Superior temporal gyrus (tissue), 1 donor: ENCODE results near the gene CCHCR1.
"Not testable (repeated sequence)": the region's sequence is repeated elsewhere in the genome, so short reads cannot be mapped to it uniquely, and the experiment has no call there.

Experiments used
- DNase-seq: peaks from one replicate; pipeline ENCODE4 v3.0.0-alpha.2; 2016; ENCODE audit errors: extremely low spot score

The CCHCR1 gene

DNA sequence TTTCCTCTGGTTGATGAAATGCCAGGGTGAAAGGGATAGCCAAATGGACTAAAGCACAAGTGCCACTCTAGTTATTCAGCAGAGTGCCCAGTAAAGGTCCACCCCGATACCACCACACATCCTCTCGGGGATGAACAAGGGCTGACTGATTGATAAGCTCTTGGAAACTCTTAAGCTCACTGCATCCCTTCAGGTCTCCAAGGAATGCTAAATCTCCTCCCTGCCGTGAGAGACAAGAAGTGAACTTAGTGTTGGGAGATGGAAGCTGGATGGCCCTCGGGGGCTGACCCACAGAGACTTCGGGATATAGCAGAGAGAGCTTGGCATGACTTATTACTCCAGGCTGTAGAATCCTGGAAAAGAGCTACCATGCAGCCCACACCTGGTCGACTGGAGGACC, 26.3 kb upstream of the CCHCR1 start:
- not testable (repeated sequence) for DNase-seq

DNA sequence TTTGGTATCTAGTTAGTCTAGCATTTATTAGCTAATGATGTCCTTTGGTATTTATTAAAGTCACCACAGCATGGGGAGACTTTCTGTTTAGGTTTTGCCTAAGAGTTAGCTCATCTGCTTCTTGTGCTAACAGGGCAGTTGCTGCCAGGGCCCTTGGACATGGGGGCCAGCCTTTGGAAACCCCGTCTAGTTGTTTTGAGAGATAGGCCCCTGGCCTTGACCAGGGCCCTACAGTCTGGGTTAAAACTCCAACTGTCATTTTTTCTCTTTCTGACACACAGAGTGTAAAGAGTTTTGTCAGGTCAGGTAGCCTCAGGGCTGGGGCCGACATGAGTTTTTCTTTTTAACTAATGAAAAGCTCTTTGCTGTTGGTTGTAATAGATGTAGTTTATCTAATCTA, 25.7 kb upstream of the CCHCR1 start:
- not testable (repeated sequence) for DNase-seq

DNA sequence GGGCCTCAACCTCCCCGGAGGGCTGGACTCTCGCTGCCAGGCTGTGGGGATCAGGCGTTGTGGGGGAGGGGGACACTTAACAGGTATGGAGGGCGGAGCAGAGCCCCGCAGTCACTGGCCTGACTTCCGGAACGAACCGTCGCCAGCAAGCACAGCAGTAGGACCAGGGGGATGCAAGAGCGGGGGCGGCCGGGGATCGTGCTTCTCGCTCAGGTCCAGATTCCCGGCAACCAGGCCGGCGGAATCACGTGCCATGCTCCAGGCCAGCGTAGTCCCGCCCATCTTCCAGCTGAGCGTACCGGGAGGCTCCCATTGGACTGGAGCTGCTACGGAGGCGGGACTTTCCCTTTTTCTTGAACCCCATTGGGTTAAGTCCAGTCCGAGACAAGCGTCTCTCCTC, 22.9 kb upstream of the CCHCR1 start:
- peak; percentile 48 for DNase-seq

DNA sequence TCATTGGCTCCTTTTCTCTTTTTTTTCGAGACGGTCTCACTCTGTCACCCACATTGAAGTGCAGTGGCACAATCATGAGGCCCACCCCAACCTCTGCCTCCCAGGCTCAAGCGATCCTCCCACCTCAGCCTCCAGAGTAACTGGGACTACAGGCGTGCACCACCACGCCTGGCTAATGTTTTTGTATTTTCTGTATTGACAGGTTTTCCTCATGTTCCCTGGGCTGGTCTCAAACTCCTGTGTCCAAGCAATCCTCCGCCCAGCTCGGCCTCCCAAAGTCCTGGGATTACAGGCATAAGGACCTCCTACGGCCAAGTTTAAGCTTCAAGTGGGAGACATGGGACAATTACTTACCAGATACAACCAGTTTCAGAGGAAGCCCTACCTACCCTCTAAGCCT, 22.3 kb upstream of the CCHCR1 start:
- no peak for DNase-seq

DNA sequence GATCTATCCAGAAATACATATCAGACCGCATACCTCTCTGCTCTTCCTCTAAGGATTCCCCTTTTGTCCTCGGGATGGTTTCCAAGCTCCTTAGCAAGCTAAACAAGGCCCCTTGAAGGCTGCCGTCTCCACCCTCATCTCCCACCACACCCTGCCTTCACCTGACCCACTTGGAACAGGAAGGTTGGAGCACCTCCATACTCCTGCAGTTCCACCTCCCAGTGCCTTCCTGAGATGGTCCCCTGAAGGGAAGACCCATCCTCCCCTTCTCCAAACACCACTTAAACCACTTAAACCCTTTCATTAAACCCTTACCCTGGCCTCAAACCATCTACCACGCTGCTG, 21.4 kb upstream of the CCHCR1 start:
- DNase-seq = no peak

DNA sequence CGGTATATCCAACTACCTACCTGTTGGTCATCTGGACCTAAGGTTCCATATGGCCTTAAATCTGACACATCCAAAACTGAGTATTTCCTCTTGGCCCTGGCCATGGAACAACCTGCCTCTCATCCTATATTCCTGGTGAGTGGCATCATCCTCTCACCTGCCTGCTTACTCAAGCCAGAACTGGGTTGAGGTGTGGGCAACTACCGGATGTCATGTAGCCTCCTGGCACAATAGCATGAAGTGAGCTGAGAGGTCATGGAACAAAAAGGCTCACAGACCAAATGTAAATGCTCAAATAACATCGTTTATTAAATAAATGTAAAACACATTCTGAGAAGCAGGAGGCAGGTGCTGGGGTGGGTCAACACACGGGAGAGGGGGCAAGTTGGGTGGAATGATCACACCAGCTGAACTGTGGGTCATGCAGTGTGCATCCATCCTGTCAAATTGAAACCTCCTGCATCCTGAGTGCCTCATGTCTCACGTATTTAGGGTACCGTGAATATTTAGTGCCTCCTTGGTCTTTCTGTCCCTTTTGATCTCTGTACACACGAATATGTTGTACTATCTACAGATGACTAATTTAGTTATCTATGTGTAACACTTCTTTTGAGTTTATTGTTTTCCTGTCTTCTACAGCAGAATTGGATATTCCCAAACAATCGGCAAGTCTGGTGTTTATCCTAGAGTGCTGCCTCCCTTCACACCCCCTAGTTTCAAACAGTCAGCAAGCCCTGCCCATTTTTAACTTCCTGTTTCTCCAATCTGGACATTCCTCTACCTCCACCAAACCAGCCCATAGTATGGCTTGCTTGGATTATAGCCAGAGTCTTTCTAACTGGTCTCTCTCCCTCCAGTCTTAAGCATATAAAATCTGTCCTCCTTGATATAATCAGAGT, 20.8 kb upstream of the CCHCR1 start:
- DNase-seq = no peak

DNA sequence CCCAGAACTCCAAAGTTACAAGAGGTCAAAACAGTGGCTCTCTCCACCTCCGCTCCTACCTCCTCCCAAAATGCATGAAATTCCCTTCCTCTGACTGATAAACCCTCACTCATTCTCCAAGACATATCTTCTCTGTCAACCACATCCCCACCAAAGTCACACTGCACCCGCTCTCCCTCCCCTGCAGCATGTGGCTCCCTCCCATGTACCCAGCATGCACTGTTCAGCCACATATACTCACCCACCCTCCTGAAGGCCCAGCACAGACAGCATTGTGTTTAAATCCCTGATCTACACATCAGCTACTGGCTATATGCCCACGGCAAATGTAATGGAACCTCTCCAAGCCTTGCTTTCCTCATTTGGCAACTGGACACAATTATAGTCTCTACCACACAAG, 18.4 kb upstream of the CCHCR1 start:
- no peak for DNase-seq

DNA sequence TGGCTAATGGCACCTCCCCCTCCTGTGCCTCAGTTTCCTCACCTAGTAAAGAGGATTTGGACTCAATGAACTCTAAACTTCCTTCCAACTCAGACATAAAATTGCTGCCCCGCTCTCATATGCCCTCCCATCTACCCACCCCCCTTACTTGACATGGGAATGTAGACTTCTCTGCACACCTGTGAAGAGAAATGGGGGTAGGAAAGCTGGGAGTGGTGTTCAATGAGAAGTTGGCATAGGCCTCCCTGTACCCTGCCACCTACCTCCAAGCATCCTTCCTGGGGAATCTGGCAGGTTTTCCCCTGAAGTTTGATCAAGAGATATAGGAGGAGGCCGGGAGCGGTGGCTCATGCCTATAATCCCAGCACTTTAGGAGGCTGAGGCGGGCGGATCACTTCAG, 16.8 kb upstream of the CCHCR1 start:
- DNase-seq = no peak

DNA sequence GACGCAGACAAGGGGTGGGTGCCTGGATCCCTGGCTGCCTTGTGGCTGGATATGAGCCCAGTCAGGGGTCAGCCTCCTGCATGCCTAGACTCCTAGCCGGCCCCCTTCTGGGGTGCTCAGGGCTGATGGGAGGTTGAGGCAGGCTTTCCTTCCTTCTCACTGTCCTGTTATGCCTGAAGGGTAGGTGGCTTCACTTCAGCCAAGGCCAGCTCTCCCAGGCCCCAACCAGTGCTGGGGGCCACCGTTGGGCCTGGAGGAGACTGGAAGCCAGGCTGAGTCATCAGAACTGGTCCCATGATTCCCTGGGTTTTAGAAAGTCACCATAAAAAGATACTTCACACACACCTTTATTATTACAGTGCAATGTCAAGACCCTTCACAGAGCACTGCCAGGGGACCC, 15.8 kb upstream of the CCHCR1 start:
- DNase-seq = no peak

DNA sequence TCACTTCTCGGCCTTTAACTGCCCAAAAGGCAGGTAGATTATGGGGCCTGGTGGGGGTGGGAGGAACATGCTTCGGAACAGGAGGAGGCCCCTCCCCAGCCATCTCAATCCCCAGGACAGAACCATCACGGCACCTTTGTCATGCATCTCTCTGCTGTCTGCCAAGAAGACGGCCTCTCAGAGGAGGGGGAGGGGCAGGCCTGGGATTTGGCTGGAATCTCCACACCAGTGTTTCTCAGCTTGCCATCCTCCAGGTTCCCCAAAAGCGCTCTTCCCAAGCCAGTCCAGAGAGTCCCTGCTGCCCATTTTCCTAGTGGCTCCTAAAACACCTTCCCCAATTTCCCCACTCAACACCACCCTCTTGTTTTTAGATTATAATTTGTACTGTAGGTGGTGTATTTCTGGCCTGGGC, 15.4 kb upstream of the CCHCR1 start:
- DNase-seq = no peak

DNA sequence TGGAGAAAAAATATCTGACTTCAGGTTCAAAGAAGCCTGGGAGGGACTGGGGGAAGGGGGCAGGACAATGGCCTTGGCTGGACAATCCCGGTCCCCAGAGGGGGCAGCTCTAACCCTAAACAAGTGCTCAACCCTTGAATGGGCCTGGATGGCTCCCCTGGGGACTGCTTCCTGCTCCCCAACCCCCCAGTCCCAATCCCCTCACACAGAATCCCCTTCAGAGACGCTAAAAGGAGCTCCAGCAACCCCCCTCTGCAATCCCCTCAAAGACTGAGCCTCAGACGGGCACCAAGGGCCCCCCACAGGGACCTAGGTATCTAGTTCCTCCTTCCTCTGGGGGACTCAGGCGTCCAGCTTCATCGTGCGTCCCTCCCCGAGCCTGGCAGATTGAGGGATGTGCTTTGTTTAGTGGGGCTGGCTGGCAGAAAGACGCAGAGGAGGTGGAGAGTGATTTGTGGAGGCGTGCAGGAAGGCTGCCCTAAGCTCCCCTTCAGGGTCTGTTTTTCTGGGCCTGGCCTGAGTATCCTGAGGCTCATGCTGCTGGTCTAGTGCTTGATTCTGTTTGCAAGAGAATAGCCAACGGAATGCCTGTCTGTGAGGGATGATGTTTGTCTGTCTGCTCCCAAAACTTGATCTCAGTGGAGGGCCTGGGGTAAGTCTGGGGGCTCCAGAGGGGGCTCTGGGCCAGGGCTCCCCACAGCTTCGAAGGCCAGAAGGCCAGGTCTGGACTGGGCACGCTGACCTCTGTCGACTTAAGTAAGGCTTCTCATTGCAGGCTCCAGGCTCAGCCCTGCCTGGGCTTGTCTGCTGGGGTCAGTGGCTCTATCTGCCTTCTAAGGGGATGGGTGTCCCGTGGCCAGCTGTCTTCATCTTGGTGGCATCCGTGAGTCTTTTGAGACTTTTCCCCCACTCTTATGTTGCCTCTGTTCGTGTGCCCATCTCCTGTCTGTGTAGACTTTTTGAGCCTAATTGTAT, 14.6 kb upstream of the CCHCR1 start:
- DNase-seq = no peak

DNA sequence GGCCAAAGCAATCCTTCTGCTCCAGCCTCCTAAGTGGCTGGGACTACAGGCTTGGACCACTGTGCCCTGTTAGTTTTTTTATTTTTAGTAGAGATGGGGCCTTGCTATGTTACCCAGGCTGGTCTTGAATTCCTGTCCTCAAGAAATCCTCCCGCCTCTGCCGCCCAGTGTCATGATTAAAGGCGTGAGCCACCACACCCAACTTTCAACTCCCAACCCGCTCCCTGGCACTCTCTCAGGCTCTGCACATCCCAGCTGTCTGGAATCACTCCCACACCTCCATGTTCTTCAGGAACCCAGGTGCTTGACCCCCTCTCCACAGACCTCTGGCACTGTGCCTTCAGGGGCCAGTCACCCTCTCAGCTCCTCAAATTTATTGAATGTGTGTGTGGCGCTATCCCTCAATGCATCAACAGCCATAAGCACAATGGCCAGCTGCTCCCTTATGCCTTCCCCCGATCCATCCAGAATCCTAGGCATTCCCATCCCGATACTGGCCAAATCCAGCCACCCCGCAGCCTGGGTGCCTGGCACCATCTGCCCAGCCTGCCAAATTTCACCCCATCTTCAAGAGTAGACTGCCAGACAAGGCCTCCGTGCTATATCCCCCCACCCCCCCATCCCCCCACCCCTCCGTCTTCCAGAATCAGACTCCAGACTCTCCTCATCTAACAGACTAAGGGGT, 13.5 kb upstream of the CCHCR1 start:
- no peak for DNase-seq

DNA sequence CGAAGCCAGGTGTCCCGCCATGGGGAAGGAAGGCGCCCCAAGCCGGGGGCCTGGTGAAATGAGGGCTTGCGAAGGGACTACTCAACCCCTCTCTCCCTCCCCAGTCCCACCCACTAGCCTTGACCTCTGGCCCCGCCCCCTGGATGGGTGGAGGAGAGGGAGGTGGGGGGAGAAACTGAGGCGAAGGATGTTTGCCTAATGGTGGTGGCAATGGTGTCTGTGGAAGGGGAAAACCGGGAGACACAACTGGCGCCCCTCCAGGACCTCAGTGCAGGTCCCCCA, 12.9 kb upstream of the CCHCR1 start, which contains the start of gene POU5F1:
TSS of gene POU5F1 (minus strand) at position 83 of the 282 bp plus-strand sequence. CDS start at position 21, 62 bp downstream.
- no peak for DNase-seq

DNA sequence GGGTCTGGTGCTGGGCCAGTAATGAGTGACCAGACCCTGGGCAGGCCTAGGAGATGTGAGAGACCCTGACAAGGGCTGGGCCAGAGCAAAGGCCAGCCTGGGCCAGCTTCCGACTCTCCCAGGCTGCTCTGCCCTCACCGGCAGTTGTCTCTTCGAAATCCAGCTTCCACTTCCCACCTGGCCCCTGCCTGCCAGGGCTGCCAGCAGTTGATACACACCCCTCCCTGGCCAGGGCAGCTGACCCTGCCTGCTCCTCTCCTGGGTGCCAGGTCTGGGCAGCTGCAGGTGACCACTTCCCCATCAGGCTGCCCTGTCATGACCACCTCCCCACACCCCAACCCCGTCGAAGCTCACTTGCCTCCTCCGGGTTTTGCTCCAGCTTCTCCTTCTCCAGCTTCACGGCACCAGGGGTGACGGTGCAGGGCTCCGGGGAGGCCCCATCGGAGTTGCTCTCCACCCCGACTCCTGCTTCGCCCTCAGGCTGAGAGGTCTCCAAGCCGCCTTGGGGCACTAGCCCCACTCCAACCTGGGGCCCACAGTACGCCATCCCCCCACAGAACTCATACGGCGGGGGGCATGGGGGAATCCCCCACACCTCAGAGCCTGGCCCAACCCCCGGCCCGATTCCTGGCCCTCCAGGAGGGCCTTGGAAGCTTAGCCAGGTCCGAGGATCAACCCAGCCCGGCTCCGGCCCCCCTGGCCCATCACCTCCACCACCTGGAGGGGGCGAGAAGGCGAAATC, 12.4 kb upstream of the CCHCR1 start:
- DNase-seq = not testable (repeated sequence)

DNA sequence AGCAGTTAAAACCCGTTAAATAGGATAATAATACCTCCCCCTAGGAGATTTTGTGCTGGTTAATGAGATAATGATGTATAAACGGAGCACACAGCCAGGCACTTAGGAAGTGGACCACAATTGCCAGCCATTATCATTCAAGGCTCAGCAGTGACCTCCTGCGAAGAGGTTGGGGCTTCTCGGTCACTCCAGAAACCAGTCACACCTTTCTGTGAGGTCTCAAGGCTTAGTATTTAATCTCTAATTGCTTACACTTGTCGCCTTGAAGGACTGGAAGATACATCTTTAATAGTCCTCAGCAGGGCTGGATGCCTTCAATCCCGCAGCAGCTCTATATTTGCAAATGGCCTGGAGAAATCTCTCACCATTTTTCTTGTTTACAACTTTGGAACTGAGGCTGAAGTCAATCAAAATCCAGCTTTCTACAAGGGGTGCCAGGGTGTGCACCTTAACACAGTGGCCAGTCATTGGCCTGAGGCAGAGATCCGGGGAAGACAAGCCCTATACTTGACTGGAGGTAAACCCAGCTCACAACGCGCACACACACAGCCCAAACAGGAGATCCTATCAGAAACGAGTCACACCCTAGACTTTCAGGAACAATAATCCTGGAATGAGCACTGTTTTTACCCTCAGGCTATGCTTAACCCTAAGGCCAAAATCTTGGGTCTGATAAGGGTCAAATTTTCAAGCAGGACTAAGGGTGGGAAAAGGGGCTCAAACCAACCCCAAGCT, 11.7 kb upstream of the CCHCR1 start:
- DNase-seq = no peak

DNA sequence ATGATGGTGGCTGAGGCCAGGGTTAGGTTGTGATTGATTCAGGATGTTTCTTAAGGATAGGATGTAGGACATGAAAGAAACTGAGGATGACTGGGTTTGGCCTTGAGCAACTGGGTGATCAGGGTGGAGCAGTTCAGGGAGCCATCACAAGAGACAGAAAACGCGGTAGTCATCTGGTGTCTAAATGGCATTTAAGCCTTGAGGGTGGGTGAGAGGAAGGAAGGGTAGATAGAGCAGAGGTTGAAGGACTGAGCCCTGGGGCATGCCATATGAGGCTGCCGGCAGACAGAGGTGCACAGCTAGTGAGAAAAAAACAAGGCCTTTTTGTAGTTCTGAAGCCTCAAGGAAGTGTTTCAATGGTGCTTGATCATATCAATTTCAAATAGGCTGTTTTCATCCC, 11.0 kb upstream of the CCHCR1 start:
- no peak for DNase-seq

DNA sequence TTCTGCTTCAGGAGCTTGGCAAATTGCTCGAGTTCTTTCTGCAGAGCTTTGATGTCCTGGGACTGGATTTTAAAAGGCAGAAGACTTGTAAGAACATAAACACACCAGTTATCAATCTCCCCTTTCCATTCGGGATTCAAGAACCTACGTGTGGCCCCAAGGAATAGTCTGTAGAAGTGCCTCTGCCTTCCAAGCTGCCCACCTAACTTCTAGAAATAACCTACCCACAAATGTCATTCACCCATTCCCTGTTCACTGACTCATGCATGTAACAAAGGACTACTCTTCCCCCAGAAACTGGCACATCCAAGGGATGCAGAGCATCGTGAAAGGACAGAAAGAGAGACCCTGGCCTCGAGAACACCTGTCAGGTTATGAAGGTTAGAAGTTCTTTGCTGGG, 8.4 kb upstream of the CCHCR1 start:
- no peak for DNase-seq

DNA sequence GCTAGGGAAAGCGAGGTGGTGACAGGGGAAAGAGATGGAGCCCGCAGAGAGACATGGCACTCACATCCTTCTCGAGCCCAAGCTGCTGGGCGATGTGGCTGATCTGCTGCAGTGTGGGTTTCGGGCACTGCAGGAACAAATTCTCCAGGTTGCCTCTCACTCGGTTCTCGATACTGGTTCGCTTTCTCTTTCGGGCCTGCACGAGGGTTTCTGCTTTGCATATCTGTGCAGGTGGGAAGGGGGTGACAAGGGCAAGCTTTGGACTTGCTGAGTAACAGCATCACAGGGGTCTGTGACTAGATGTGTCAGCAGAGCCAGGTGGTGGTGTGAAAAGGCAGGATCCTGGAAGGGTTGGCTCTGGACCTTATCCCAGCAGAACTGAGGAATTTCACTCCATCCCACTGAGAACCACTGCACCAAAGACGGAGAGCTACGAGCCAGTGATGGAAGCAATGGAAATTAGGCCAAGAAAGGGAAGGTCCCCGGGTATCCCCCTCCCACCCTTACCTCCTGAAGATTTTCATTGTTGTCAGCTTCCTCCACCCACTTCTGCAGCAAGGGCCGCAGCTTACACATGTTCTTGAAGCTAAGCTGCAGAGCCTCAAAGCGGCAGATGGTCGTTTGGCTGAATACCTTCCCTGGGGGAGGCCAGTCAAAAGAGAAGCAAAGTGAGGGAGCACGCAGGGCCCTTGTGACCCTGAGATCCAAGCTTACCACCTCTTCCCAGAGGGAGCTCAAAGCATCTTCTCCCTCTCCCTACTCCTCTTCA, 7.6 kb upstream of the CCHCR1 start:
- DNase-seq = not testable (repeated sequence)

DNA sequence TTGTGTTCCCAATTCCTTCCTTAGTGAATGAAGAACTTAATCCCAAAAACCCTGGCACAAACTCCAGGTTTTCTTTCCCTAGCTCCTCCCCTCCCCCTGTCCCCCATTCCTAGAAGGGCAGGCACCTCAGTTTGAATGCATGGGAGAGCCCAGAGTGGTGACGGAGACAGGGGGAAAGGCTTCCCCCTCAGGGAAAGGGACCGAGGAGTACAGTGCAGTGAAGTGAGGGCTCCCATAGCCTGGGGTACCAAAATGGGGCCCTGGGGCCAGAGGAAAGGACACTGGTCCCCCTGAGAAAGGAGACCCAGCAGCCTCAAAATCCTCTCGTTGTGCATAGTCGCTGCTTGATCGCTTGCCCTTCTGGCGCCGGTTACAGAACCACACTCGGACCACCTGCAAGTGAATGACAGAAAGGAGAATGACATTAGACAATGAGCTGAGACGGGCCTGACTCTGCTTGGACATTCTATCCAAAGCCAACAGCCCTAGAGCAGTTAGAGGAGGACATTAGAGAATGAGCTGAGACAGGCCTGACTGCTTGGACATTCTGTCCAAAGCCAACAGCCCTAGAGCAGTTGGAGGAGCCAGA, 7.0 kb upstream of the CCHCR1 start:
- DNase-seq = not testable (repeated sequence)

DNA sequence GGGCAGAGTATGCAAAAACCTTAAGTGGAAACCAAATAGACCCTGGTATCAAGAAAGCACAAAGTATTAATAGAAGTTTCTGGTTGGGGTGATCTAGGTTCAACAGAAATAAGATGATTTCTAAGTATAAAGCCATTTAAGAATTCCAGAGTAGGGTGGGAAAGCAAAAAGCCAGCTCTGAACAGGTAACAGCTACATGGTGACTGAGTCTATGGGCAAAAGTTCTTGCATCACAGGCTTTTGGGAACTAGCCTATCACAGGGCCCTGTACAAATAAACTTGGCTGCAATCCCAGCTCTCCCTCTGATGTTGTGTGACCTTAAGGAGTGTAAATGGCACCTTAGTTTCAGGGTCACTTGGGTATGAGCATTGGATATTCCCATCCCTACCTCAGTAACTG, 6.3 kb upstream of the CCHCR1 start:
- DNase-seq = no peak
